ENCODE measurements around the gene MORN1.
"Not testable (repeated sequence)": the region's sequence is repeated elsewhere in the genome, so short reads cannot be mapped to it uniquely, and the experiment has no call there.

Gene MORN1

GRCh38 chr1:2302292-2302925, 88.9 kb downstream of the MORN1 start:
- DNase-seq = no peak

- DNase-seq = no peak
Measured at GRCh38 chr1:2301607-2302291, 89.6 kb downstream of the MORN1 start.

- DNase-seq = no peak
Measured at GRCh38 chr1:2300851-2301606, 90.3 kb downstream of the MORN1 start.

DNA sequence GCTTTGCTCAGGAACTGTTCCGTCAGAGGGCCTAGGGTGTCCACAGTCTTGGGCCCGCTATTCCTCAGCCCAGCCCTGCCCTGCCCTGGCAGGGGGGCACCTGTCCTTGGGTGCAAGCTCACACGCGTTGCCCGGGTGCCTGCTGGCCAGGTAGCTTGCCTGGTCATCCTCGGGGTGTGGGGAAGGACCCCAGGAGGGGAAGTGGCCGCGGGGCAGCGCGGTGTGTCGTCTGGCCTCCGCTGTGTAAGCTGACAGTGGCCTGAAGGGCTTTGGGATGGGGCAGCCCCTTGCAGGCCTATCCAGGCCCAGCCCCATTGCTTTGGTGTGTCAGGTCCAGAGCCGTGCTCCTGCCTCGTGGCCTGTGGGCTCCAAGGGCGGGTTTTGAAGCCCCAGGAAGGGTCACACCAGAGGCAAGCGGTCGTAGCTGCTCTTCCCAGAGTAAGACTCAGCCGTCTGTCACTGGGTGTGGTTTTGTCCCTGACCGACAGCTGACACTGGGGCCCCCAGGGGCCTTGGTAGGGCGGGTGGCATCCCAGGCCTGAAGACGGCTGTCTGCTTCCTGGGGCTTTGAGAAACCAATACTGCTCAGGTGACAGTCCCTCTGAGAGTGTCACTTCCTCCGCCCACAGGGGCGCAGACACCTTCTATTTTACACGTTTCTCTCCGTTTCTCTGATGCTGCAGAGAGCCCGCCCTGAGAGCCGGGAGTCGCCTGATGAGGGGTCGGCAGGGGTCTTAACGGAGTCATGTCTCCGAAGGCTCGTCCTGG, 91.2 kb downstream of the MORN1 start:
- no peak for DNase-seq

GRCh38 chr1:2299131-2299627, 92.2 kb downstream of the MORN1 start:
- DNase-seq = no peak

DNA sequence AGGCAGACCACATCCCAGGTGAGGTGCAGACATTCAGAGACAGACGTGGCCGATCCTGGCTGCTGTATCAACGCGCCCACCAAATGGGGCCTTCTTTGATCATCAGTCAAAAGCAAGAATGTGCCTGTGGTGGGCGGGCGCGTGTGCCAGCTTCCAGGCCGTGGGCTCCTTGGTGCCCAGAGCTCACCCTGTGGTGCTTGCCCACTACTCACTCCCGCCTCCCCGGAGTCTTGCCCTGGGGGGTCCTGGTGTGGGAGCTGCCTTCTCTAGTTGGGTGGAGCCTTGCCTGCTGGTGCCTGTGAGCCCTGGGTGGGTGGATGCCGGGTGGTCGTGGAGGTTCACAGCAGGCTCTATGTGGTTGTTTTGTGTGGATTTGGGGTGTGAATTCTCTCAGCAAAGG, 92.7 kb downstream of the MORN1 start:
- no peak for DNase-seq

GRCh38 chr1:2297246-2298011, 93.9 kb downstream of the MORN1 start:
- DNase-seq = no peak

GRCh38 chr1:2296614-2297013, 94.7 kb downstream of the MORN1 start:
- DNase-seq = no peak

- not testable (repeated sequence) for DNase-seq
Measured at GRCh38 chr1:2296211-2296610, 95.1 kb downstream of the MORN1 start.

DNA sequence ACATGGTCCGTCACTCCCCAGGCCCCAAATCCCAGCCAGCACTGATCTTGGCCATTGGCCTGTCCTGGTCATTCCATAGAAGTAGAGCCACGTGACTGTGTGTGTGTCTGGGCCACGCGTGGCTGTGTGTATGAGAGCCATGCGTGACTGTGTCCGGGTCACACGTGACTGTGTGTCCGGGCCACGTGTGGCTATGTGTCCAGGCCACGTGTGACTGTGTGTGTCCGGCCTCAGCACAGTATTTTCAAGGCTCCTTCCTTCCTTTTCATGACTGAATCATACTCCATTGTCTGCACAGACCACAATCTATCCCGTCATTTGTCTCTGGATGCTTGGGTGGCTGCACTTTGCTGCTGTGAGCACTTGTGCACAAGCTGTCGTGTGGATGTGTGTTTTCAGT, 95.8 kb downstream of the MORN1 start:
- DNase-seq = no peak

DNA sequence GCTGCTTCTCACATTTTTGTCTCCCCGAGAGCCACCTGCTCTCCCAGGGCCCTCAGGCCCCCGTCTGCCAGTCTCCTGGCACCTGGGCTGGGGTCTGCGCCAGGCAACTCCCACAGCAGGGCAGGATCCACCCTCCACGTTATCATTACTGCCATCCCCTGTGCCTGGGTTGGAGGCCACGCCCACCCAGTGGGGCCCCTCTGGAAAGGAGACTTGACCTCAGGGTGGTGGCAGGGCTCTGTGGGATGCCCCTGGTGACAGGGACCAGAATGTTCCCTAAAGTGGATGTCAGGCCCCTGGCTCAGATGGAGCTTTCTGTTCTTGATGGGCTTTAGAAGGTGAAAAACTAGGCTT, 96.7 kb downstream of the MORN1 start:
- no peak for DNase-seq

- no peak for DNase-seq
Measured at GRCh38 chr1:2294033-2294724, 97.2 kb downstream of the MORN1 start.

- no peak for DNase-seq
Measured at GRCh38 chr1:2292725-2293450, 98.5 kb downstream of the MORN1 start.

- no peak for DNase-seq
Measured at GRCh38 chr1:2291577-2291976, 99.8 kb downstream of the MORN1 start.

DNA sequence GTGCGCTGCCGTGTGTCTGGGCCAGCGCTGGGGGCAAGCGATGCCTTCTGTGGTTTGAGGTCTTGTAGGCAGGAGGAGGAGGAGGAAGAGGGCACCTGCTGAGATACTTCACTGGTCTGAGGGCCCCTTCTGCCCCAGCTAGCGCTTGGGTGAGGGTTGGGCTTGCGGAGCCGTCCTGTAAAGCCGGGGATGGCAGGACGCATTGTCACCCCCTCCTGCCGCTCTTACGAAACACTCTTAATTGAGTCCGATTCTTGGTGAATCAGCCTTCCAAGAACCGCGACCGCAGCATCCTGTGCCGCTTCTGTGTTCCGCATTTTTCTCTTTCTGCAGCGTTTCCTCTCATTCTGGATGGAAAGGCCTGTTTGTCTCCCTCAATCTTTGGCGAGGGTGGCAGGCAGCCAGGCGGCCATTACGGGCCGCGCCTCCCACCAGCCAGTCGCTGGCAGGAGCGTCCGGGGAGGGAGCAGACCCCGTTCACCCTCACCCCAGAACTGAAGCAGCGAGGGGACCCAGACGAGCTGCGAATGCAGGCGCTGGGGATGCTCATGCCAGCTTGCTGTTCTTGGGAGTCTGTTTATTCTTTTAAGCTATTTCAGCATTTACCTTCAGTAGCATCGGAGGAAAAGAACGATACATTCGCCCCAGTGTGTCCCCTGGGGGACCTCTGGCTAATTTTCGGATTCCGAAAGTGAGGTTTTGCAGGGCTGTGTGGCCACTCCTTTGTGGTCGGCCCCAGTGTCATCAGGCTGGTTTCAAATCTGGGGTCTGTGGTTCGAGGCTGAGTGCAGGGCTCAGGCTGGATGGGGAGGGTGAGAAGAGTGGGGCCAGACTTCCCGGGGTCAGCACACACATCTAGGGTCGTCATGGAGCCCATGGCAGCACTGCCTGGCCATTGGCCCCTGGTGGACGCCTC, 100.5 kb downstream of the MORN1 start:
- DNase-seq = no peak

DNA sequence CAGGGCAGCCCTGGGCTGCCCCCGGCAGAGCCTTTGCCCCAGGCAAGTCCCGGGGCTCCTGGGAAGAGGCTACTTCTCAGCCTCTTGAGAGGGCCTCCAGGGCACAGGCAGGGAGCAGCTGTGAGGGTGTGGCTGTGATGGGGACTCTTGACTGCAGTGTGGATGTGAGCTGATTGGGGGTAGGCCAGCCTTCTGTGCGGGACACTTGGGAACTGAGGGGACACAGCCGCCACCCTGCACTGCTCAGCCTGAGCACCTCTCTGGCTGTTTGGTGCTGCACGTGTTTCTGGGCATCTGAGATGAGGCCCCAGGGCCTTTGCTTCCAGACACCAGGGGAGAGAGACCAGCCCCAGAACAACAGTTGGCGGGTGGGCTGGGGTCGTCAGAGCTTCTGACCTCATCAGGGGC, 101.2 kb downstream of the MORN1 start:
- no peak for DNase-seq

DNA sequence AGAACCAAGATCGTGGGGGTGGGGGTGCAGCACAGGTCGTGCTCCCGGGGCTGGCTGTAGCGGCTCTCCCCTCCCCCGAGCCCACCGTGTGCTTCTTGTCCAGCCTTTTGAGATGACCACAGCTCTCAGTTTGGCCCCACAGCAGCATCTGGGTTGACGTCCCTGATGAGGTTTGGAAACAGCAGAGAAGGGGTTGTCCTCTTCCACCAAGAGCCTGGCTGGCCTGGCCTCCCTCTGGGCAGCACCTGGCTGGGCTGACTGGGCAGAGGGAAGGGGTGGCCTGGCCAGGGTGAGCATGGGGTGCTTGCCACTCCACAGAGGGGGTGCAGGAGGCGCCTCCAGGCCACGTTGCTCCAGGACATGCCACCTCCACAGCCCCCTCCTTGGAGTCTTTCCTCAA, 101.7 kb downstream of the MORN1 start:
- no peak for DNase-seq

DNA sequence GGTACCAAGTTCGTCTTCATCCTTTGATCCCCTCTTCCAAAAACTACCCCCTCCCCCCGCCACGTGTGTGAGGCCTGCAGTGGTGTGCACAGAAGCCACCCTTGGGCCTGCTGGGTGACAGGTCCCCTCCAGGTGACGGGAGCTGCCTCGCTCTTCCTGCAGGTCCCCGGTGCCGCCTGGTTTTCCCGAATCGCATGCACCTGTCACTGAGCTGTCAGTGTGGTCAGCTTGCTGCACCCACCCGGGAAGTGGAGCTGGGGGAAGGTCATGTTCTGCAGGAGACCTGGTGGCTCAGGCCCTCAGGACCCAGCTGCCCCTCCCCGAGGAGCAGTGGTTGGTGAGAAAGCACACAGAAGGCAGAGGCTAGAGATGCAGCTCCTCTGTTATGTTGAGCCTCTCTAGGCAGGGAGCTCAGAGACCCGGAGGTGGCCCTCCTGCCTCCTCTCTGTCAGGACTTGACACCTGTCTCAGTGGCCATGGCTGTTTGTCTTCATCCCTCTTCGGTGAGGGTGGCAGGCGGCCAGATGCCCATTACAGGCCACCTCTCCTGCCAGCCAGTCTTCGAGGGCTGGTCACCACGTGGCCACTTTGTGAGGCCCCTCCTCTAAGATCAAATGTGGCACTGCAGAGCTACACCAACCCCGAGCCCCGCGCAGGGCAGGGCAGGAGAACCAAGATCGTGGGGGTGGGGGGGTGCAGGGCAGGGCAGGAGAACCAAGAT, 102.4 kb downstream of the MORN1 start:
- no peak for DNase-seq

- DNase-seq = no peak
Measured at GRCh38 chr1:2288311-2288710, 103.0 kb downstream of the MORN1 start.
